K562 (cell line): ENCODE measurements around the gene ANKRD10. TPM values are rescaled to one million over a fixed set of nuclear protein-coding genes. Genes with fewer than 3 reads are reported as not detected.
A peak's percentile ranks its signal among the peaks of the same experiment; 100 is the strongest.

Experiments
- CCNT2 ChIP-seq: IDR thresholded peaks from 2 replicates; pipeline ENCODE4 v1.6.1; 2011; ENCODE audit warnings: borderline replicate concordance, low read depth, mild to moderate bottlenecking, moderate library complexity, mixed read lengths, low read length; ENCODE audit not compliant: insufficient read length; ENCODE audit errors: extremely low read depth
- DMBX1 ChIP-seq: fragments of 250-450 bp; sonication (Bioruptor Pico); IDR thresholded peaks from 2 replicates; pipeline ENCODE4 v1.8.0; 2022; ENCODE audit warnings: inconsistent platforms, mild to moderate bottlenecking, moderate library complexity, borderline replicate concordance
- GABPB1 ChIP-seq: sonication (generic); formaldehyde crosslinking; IDR thresholded peaks from 2 replicates; pipeline ENCODE4 v1.8.0; 2022; ENCODE audit warnings: mild to moderate bottlenecking, missing genetic modification reagents
- LEF1 ChIP-seq: fragments of 450-650 bp; IDR thresholded peaks from 2 replicates; pipeline ENCODE4 v1.6.1; 2016; ENCODE audit warnings: mild to moderate bottlenecking
- MBD2 ChIP-seq: sonication (generic); IDR thresholded peaks from 2 replicates; pipeline ENCODE4 v1.6.1; 2016; ENCODE audit warnings: low read depth, borderline replicate concordance
- NCOA4 ChIP-seq: fragments of 450-650 bp; IDR thresholded peaks from 2 replicates; pipeline ENCODE4 v1.6.1; 2018; ENCODE audit warnings: mild to moderate bottlenecking; ENCODE audit not compliant: partially characterized antibody
- PHB2 ChIP-seq: fragments of 450-650 bp; IDR thresholded peaks from 2 replicates; pipeline ENCODE4 v1.6.1; 2017; ENCODE audit warnings: low read depth
- RAD21 ChIP-seq, 2 experiments: fragments of 250-450 bp in 1 of 2; fragments of 450-650 bp in 1 of 2; sonication (Bioruptor Pico) in 1 of 2; formaldehyde crosslinking in 1 of 2; IDR thresholded peaks in 1 of 2; conservative IDR thresholded peaks in 1 of 2; 2 replicates each; pipeline versions ENCODE4 v1.4.0 to v1.8.0; 2020 to 2022; ENCODE audit warnings: mild to moderate bottlenecking in 2 of 2, moderate library complexity in 1 of 2
- SP2 ChIP-seq: IDR thresholded peaks from 2 replicates; pipeline ENCODE4 v1.6.1; 2011; ENCODE audit warnings: mild to moderate bottlenecking, low read depth, low read length, moderate library complexity; ENCODE audit not compliant: poor library complexity, severe bottlenecking; ENCODE audit errors: extremely low read depth
- SREBF1 ChIP-seq: fragments of 150-350 bp; IDR thresholded peaks from 2 replicates; pipeline ENCODE4 v1.6.1; 2014; ENCODE audit warnings: antibody characterized with exemption, low read depth, low read length, borderline replicate concordance
- TCFL5 ChIP-seq: fragments of 250-450 bp; sonication (Bioruptor Pico); conservative IDR thresholded peaks from 2 replicates; pipeline ENCODE4 v1.6.1; 2021; ENCODE audit warnings: mild to moderate bottlenecking, moderate library complexity, matching md5 sums
- ZFP1 ChIP-seq: fragments of 450-650 bp; formaldehyde crosslinking; IDR thresholded peaks from 2 replicates; pipeline ENCODE4 v1.4.0; 2020; ENCODE audit warnings: mild to moderate bottlenecking, mixed read lengths
- ZNF140 ChIP-seq: fragments of 250-450 bp; sonication (Bioruptor Pico); IDR thresholded peaks from 2 replicates; pipeline ENCODE4 v1.8.0; 2021; ENCODE audit warnings: moderate library complexity, mild to moderate bottlenecking, inconsistent platforms
- ZNF699 ChIP-seq: fragments of 250-450 bp; sonication (Bioruptor Pico); IDR thresholded peaks from 2 replicates; pipeline ENCODE4 v1.8.0; 2021; ENCODE audit warnings: mild to moderate bottlenecking, moderate library complexity; ENCODE audit not compliant: insufficient replicate concordance
- polyA plus RNA-seq, 8 experiments: library from polyadenylated mRNA; depleted of rRNA in 4 of 8; stranded (reverse) in 5 of 8; unstranded in 3 of 8; fragments of >200 nt; fragmentation: Nextera tagmentation in 2 of 8; fragmentation: Illumina TruSeq in 1 of 8; extraction: Ambion mirVana in 2 of 8; extraction: Trizol in 1 of 8; gene quantifications; 2 replicates each; pipeline versions ENCODE4 v1.2.1 to v1.2.3, GENCODE V29; 2011 to 2014; ENCODE audit warnings: inconsistent platforms in 1 of 8, missing spikeins in 1 of 8
- total RNA-seq, 7 experiments: library from RNA; depleted of rRNA in 6 of 7; stranded (reverse); fragments of >200 nt in 6 of 7; fragmentation: Illumina TruSeq in 2 of 7; extraction: Trizol in 2 of 7; gene quantifications; 2 replicates each; pipeline versions ENCODE4 v1.2.1 to v1.2.3, GENCODE V29; 2011 to 2021; ENCODE audit warnings: low replicate concordance in 1 of 7
- TF ChIP-seq, protein P1 (sequence below): fragments of 450-650 bp; formaldehyde crosslinking; IDR thresholded peaks from 2 replicates; pipeline ENCODE4 v1.4.0; 2020; ENCODE audit warnings: mild to moderate bottlenecking, moderate library complexity
- TF ChIP-seq, protein P2 (sequence below): fragments of 250-450 bp; sonication (Bioruptor Pico); IDR thresholded peaks from 2 replicates; pipeline ENCODE4 v1.5.0; 2021; ENCODE audit warnings: mild to moderate bottlenecking, borderline replicate concordance
- TF ChIP-seq, protein P3 (sequence below): IDR thresholded peaks from 2 replicates; pipeline ENCODE4 v1.6.1; 2011; ENCODE audit warnings: borderline replicate concordance, low read depth, mild to moderate bottlenecking, moderate library complexity, low read length; ENCODE audit not compliant: insufficient read depth, poor library complexity, severe bottlenecking
- TF ChIP-seq, protein P4 (sequence below): fragments of 450-650 bp; IDR thresholded peaks from 2 replicates; pipeline ENCODE4 v1.6.1; 2017; ENCODE audit warnings: antibody characterized with exemption

ANKRD10 gene
- total and polyA plus RNA-seq, 9 of the 15 experiments (the other 6 are each of a cell fraction or from before 2014, with no cell fraction given) = 21.7 to 183 (median 45.0) TPM

DNA sequence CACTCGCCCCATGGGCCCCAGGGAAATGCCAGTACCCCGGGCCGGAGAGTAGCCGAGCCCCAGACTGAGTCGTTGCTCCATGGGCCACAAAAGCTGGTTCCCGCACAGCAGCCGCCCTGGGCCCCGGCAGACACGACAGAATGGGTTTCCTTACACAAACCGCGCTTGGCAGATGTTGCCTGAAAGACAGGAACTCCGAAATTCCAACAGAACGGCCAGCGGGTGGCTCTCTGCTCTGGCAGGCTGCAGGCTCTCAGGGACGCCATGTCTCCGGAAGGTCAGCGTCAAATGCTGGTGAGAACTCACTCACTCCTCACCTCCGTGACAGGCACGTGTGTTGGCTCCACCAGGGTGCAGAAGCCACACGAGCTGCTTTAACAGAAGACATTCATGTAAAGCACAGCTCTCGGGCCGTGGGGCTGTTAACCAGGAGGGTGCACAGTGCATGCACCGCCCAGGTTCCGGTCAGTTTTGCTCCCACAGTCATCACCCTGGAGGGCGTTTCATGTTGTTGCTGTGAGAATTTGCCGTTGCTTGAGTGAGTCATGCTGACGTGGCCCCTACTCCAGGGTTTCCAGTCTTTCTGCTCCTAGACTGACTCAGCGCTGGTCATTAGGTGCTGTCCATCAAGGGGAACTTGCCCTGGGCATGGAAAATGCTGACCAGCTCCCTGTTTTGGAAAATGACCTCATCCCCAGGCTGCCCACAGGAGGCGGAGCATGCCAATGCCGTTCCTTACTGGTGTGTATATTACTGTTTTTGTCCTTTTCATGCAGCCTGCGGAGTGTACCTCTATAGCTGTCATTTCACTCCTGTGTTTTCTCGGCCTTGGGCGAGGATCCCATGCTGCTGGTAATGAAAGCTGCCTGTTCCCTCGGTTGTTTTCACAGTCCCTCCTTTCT, 44.8 kb downstream of the ANKRD10 start (continued):
- TF ChIP-seq, protein P1, sequence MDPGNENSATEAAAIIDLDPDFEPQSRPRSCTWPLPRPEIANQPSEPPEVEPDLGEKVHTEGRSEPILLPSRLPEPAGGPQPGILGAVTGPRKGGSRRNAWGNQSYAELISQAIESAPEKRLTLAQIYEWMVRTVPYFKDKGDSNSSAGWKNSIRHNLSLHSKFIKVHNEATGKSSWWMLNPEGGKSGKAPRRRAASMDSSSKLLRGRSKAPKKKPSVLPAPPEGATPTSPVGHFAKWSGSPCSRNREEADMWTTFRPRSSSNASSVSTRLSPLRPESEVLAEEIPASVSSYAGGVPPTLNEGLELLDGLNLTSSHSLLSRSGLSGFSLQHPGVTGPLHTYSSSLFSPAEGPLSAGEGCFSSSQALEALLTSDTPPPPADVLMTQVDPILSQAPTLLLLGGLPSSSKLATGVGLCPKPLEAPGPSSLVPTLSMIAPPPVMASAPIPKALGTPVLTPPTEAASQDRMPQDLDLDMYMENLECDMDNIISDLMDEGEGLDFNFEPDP (CRISPR knock-in tag) = no peak
- TF ChIP-seq CCNT2 (peak; percentile 61), RAD21 (CRISPR knock-in tag; conservative IDR thresholded peaks at IDR 0.05 in 1 of 2, IDR thresholded peaks at IDR 0.05 in 1 of 2) (no peak), LEF1 (0 out of 2 replicates have a peak, but pooled peaks have one; percentile 20), NCOA4 (no peak), SREBF1 (no peak), ZFP1 (CRISPR knock-in tag) (no peak), SP2 (no peak), TCFL5 (CRISPR knock-in tag) (no peak), ZNF699 (CRISPR knock-in tag) (no peak), PHB2 (no peak), GABPB1 (CRISPR knock-in tag) (peak; percentile 66), ZNF140 (CRISPR knock-in tag) (no peak), DMBX1 (CRISPR knock-in tag) (no peak), MBD2 (peak; percentile 24; the same call in 1 of the 2 replicates)
- TF ChIP-seq, protein P2, sequence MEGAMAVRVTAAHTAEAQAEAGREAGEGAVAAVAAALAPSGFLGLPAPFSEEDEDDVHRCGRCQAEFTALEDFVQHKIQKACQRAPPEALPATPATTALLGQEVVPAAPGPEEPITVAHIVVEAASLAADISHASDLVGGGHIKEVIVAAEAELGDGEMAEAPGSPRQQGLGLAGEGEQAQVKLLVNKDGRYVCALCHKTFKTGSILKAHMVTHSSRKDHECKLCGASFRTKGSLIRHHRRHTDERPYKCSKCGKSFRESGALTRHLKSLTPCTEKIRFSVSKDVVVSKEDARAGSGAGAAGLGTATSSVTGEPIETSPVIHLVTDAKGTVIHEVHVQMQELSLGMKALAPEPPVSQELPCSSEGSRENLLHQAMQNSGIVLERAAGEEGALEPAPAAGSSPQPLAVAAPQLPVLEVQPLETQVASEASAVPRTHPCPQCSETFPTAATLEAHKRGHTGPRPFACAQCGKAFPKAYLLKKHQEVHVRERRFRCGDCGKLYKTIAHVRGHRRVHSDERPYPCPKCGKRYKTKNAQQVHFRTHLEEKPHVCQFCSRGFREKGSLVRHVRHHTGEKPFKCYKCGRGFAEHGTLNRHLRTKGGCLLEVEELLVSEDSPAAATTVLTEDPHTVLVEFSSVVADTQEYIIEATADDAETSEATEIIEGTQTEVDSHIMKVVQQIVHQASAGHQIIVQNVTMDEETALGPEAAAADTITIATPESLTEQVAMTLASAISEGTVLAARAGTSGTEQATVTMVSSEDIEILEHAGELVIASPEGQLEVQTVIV = no peak
- TF ChIP-seq, protein P3, sequence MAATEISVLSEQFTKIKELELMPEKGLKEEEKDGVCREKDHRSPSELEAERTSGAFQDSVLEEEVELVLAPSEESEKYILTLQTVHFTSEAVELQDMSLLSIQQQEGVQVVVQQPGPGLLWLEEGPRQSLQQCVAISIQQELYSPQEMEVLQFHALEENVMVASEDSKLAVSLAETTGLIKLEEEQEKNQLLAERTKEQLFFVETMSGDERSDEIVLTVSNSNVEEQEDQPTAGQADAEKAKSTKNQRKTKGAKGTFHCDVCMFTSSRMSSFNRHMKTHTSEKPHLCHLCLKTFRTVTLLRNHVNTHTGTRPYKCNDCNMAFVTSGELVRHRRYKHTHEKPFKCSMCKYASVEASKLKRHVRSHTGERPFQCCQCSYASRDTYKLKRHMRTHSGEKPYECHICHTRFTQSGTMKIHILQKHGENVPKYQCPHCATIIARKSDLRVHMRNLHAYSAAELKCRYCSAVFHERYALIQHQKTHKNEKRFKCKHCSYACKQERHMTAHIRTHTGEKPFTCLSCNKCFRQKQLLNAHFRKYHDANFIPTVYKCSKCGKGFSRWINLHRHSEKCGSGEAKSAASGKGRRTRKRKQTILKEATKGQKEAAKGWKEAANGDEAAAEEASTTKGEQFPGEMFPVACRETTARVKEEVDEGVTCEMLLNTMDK = no peak
- TF ChIP-seq, protein P4, sequence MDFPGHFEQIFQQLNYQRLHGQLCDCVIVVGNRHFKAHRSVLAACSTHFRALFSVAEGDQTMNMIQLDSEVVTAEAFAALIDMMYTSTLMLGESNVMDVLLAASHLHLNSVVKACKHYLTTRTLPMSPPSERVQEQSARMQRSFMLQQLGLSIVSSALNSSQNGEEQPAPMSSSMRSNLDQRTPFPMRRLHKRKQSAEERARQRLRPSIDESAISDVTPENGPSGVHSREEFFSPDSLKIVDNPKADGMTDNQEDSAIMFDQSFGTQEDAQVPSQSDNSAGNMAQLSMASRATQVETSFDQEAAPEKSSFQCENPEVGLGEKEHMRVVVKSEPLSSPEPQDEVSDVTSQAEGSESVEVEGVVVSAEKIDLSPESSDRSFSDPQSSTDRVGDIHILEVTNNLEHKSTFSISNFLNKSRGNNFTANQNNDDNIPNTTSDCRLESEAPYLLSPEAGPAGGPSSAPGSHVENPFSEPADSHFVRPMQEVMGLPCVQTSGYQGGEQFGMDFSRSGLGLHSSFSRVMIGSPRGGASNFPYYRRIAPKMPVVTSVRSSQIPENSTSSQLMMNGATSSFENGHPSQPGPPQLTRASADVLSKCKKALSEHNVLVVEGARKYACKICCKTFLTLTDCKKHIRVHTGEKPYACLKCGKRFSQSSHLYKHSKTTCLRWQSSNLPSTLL = no peak
